GM19324 (cell line): ENCODE data around the gene SYS1.
A peak's percentile ranks its signal among the peaks of the same experiment; 100 is the strongest.

Source experiments
- ATAC-seq: cut with Tn5 transposase; IDR thresholded peaks from one replicate; pipeline ENCODE4 v1.9.1; 2021; ENCODE audit warnings: mild to moderate bottlenecking, moderate library complexity; ENCODE audit not compliant: unreplicated experiment, low FRiP score

Gene SYS1

GRCh38 chr20:45362804-45363610 lies at the start of gene SYS1:
SYS1 (plus strand) TSS chr20:45363156; CDS start chr20:45363532, 376 bp downstream.
- peak; percentile 91 for ATAC-seq

- ATAC-seq, result no peak
Measured at GRCh38 chr20:45313943-45314342, 49.0 kb upstream of the SYS1 start.

DNA sequence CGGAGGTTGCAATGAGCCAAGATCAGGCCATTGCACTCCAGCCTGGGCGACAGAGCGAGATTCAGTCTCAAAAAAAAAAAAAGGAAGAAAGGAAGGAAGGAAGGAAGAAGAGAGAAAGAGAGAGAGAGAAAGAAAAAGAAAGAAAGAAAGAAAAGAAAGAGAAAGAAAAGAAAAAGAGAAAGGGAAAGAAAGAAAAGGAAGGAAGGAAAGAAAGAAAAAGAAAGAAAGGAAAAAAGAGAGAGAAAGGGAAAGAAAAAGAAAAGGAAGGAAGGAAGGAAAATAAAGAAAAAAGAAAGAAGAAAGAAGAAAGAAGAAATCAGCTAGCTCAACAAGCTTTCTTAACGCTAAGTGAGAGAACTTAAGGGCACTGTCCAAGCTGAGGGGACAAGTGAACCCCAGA lies 47.3 kb upstream of the SYS1 start:
- ATAC-seq, result no peak

GRCh38 chr20:45316150-45317080 lies 46.5 kb upstream of the SYS1 start:
- ATAC-seq, result no peak

DNA sequence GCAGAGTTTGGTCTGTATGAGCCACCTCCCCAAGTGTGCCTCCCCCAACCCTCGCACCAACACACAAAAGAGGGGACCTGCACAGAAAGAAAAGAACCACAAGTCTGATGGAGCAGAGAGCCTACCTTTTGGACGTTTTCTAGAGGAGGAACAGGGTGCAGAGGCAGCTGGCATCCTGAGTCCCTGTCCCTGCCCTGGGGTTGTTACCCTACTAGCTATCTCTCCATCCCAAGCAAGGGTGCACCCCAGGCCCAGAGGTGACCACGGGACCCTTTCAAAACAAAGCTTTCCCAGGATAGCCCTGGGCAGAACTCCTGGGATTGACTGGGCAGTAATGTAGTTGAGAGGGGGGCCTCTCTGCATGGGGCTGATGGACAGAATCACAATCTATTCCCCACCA lies 45.1 kb upstream of the SYS1 start:
- ATAC-seq, result no peak

DNA sequence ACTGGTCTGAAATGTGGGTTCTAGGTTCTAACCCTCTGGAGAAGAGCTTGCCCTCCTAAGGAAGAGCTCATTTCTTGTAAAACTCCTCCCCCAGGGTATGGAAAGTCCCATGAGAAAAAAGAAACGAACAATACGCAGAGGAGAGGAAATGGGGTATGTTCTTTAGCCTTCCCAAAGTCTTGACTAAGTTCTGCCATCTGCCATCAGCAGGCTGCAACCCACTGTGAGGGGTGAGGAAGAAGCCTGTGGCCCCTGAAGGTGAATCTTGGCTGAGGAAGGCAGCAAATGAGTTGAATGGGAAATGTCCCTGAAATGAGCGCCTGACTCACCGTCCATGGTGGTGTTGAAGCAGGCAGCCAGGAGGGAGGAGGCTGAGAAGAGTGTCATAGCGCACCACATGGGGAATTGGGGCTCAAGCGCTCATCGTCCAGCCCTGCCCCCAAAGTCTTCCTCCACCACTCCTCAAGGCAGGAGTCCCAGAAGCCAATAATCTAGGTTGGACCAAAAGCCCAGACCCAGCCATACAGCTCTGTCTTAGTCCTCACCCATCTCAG lies 44.5 kb upstream of the SYS1 start:
- no peak for ATAC-seq

DNA sequence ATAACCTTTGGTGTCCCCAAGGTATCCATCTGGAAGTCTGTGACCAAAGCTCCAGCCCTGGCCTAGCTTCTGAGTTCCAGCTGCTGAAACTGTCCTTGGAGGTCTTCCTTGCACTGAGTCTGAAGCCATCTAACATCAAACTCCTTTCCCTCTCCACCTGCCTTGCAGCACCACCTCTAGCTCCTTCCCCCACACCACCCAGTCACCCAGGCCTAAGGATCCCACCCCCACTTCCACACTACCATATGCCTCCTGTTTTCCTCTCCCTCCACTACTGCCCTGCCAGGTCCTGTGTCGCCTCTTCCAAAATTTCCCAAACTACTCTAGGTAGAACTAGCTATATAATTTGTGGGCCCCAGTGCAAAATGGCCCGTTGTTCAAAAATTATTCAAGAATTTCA lies 44.0 kb upstream of the SYS1 start:
- no peak for ATAC-seq

DNA sequence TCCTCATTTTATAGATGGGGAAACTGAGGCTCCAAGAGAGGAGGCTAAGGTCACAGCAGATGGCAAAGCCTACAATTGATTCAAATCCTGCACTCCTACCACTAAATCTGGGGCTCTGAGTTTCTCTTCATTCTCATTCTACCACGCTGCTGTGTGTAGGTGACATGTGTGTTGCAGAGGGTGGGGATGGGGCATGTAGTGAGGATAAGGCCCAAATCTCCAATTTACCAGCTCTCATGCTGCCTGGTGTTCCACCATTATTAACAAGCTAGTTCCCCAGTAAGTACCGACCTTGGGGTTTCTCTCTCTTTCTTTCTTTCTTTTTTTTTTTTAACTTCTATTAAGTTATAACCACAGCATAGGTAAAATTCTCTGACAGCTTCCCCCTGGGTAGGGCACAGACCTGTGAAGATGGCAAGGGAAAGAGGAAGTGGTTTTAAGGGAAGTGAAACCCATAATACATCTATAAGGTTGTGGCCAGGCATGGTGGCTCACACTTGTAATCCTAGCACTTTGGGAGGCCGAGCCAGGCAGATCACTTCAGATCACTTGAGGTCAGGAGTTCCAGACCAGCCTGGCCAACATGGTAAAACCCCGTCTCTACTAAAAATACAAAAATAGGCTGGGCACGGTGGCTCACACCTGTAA lies 41.9 kb upstream of the SYS1 start:
- ATAC-seq, result no peak

GRCh38 chr20:45322952-45323383 lies 40.0 kb upstream of the SYS1 start:
- no peak for ATAC-seq

DNA sequence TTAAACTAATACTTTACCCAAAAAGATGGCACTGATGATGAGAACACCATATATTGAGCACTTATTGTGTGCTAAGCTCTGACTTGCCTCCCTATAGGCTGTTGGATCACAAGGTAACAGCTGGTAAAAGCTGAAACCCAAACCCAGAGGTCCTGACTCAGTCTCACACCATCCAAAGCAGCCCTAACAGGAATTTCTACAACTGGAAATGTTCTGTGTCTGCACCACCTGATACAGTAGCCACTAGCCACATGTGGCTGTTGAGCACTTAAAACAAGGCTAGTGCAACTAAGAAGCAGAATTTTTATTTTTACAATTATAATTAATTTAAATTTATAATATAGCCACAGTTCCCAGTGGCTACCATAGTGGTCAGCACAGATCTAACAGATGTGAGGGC lies 39.2 kb upstream of the SYS1 start:
- ATAC-seq, result no peak

GRCh38 chr20:45325371-45325770 lies 37.6 kb upstream of the SYS1 start:
- ATAC-seq, result no peak

- ATAC-seq, result no peak
Measured at GRCh38 chr20:45328451-45328850, 34.5 kb upstream of the SYS1 start.

DNA sequence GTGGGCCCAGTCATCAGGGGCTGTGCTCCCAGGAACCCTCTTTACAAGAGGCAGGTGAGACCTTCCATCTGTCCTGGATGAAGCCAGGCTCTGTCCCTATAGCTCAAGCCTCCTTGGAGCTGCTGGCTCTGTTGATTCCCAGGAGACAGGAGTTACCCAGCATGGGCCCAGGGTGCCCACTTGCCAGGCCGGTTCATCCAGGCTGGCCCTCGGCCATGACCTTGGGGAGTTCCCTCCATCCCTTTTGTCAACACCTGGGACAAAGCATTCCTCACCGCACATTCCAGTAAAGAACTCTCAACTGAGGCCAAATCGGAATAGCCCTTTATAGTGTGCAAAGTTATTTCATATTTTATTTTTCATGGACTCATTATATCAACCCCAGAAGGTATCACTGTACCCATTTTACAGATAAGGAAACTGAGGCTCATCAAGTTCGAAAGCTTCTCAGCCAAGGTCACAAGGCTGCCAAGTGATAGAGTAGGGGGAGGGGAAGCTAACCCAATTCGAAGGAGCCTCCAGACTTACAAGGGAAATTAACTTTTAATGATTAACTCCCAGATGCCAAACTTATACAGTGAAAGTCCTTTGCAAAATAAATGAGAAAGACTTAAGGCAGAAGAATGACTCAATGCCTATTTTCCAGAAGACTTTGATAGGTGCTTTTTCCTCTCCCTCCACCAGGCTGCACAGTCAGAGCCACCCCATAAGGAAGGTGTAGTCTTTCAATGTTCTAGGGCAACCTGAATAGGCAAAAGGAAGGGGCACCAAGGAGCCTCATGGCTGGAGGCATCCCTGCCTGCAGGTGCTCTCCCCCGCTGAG lies 33.2 kb upstream of the SYS1 start:
- no peak for ATAC-seq

DNA sequence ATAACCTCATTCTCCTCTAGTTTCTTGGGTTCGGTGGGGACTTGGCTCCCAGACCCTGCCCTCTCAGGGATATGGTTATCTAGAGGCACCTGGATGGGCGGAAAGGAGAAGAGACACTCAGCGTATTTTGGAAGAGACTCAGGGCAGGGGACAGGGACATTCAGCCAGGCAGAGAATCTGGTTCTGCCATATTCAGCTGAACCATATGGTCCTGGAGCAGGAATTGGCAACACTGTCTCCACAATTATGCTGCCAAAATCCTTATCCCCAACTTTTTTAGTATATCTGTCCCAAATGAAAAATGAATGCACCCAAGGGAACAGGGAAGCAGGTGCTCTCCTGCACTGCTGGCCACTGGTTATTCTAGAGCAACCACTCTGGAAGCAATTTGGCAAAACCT lies 32.5 kb upstream of the SYS1 start:
- ATAC-seq, result no peak

GRCh38 chr20:45336530-45337366 lies 26.2 kb upstream of the SYS1 start:
- no peak for ATAC-seq

DNA sequence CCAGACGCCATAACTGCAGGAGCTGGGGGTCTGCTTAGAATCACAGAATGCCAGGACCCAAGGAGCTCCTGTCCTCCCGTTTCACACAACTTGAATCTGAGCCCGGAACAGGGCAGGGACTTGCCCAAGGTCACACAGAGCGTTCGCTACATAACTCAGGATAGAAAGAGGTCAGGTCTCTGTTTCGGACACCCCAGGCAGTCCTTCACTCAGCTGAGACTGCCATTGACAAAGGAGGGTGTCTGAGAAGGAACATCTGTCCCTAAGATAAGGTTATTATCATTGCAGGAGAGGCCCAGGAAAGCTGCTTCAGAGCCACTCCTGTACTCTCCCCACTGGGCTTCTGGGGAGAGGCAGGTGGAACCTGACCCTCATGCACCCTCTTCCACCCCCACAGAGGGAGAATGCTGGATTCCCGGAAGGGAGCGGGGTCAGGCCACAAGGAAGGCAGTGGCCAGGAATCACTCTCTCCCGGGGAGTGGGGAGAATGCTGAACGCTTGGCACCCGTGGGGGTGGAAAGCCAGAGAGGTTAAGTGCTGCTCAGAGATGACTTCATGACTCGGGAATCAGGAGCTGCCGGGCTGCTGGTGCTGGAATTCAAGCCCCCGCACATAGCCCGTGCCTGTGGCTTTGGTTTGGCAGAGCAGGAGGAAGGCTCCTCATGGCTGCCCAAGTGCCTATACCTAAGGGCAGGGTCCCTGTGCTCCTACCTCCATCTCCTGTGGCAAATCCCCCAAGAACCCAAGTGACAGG lies 25.4 kb upstream of the SYS1 start:
- ATAC-seq, result no peak

- no peak for ATAC-seq
Measured at GRCh38 chr20:45338121-45339030, 24.6 kb upstream of the SYS1 start.
